WTC11 (cell line): ENCODE results near the gene RYR3. TPM values are rescaled to one million over a fixed set of nuclear protein-coding genes. Genes with fewer than 3 reads are reported as not detected.

ENCODE experiments used
- ATAC-seq: fragments of 200-7000 bp; cut with Tn5 transposase; 2 replicates; pipeline ENCODE4 v1.10.0; 2021; ENCODE audit warnings: mild to moderate bottlenecking, moderate library complexity
- CTCF ChIA-PET: fragments of 300-600 bp; sonication (Branson Sonifier 250); formaldehyde crosslinking; loops from one replicate; lab custom pipeline; 2021; ENCODE audit warnings: antibody characterized with exemption; lab: Charles Lee
- POLR2A ChIA-PET: fragments of 350-600 bp; sonication (Branson Sonifier 250); formaldehyde crosslinking; loops from one replicate; lab custom pipeline; 2021; ENCODE audit warnings: antibody characterized with exemption; lab: Charles Lee
- DNase-seq: peaks from one replicate; pipeline ENCODE4 v3.0.0; 2021; ENCODE audit warnings: low spot score
- H3K27ac Mint-ChIP-seq: 2 replicates; pipeline ENCODE4 v1.8.0; 2021; ENCODE audit warnings: mixed read lengths
- H3K27me3 Mint-ChIP-seq: 2 replicates; pipeline ENCODE4 v1.8.0; 2021; ENCODE audit warnings: low read depth, mild to moderate bottlenecking, moderate library complexity, mixed read lengths
- H3K36me3 Mint-ChIP-seq: 2 replicates; pipeline ENCODE4 v1.8.0; 2021; ENCODE audit warnings: mixed read lengths
- H3K4me1 Mint-ChIP-seq: 2 replicates; pipeline ENCODE4 v1.8.0; 2022; ENCODE audit warnings: mixed read lengths
- H3K4me3 Mint-ChIP-seq: 2 replicates; pipeline ENCODE4 v1.8.0; 2021; ENCODE audit warnings: mild to moderate bottlenecking, moderate library complexity, mixed read lengths
- H3K9me3 Mint-ChIP-seq: 2 replicates; pipeline ENCODE4 v1.8.0; 2021; ENCODE audit warnings: mixed read lengths
- CTCF ChIP-seq: fragments of 200-600 bp; IDR thresholded peaks from 2 replicates; pipeline ENCODE4 v1.8.0; 2022; ENCODE audit warnings: antibody characterized with exemption
- ELF4 ChIP-seq: sonication (generic); formaldehyde crosslinking; IDR thresholded peaks from 2 replicates; pipeline ENCODE4 v1.8.1; 2022; ENCODE audit warnings: low read depth, mild to moderate bottlenecking, moderate library complexity, missing genetic modification reagents
- FOXK1 ChIP-seq: sonication (generic); formaldehyde crosslinking; IDR thresholded peaks from 2 replicates; pipeline ENCODE4 v1.8.0; 2022; ENCODE audit warnings: mild to moderate bottlenecking, moderate library complexity, missing genetic modification reagents
- MYBL2 ChIP-seq: sonication (generic); formaldehyde crosslinking; IDR thresholded peaks from 2 replicates; pipeline ENCODE4 v1.8.1; 2023; ENCODE audit warnings: mild to moderate bottlenecking, moderate library complexity, missing genetic modification reagents
- NR3C1 ChIP-seq: sonication (generic); formaldehyde crosslinking; conservative IDR thresholded peaks from 2 replicates; pipeline ENCODE4 v1.8.1; 2023; ENCODE audit warnings: low read depth, mild to moderate bottlenecking, missing genetic modification reagents
- SMAD3 ChIP-seq: sonication (generic); formaldehyde crosslinking; IDR thresholded peaks from 2 replicates; pipeline ENCODE4 v1.8.0; 2022; ENCODE audit warnings: missing genetic modification reagents, mild to moderate bottlenecking, borderline replicate concordance
- SMAD4 ChIP-seq: sonication (generic); formaldehyde crosslinking; IDR thresholded peaks from 2 replicates; pipeline ENCODE4 v1.8.0; 2022; ENCODE audit warnings: mild to moderate bottlenecking, missing genetic modification reagents
- TCF7 ChIP-seq: sonication (generic); formaldehyde crosslinking; IDR thresholded peaks from 2 replicates; pipeline ENCODE4 v1.8.0; 2022; ENCODE audit warnings: mild to moderate bottlenecking, low read depth, missing genetic modification reagents, moderate library complexity
- TEAD1 ChIP-seq: sonication (generic); formaldehyde crosslinking; IDR thresholded peaks from 2 replicates; pipeline ENCODE4 v1.8.0; 2022; ENCODE audit warnings: mild to moderate bottlenecking, missing genetic modification reagents
- ZBTB21 ChIP-seq: sonication (generic); formaldehyde crosslinking; IDR thresholded peaks from 2 replicates; pipeline ENCODE4 v1.8.1; 2023; ENCODE audit warnings: mild to moderate bottlenecking, missing genetic modification reagents, borderline replicate concordance
- ZNF121 ChIP-seq: sonication (generic); formaldehyde crosslinking; IDR thresholded peaks from 2 replicates; pipeline ENCODE4 v1.8.0; 2023; ENCODE audit warnings: missing genetic modification reagents
- ZNF138 ChIP-seq: sonication (generic); formaldehyde crosslinking; conservative IDR thresholded peaks from 2 replicates; pipeline ENCODE4 v1.8.1; 2022; ENCODE audit warnings: mild to moderate bottlenecking, moderate library complexity, missing genetic modification reagents
- ZNF219 ChIP-seq: sonication (generic); formaldehyde crosslinking; IDR thresholded peaks from 2 replicates; pipeline ENCODE4 v1.8.0; 2023; ENCODE audit warnings: missing genetic modification reagents, mild to moderate bottlenecking, borderline replicate concordance
- ZNF281 ChIP-seq: sonication (generic); formaldehyde crosslinking; IDR thresholded peaks from 2 replicates; pipeline ENCODE4 v1.8.0; 2023; ENCODE audit warnings: mild to moderate bottlenecking, missing genetic modification reagents
- ZNF532 ChIP-seq: fragments of 250-450 bp; sonication (Bioruptor Pico); IDR thresholded peaks from 2 replicates; pipeline ENCODE4 v1.9.0; 2021; ENCODE audit warnings: mild to moderate bottlenecking, borderline replicate concordance
- total RNA-seq: library from RNA; stranded (reverse); gene quantifications from 3 replicates; pipeline ENCODE4 v1.2.3, GENCODE V29; 2021
- TF ChIP-seq, protein P1 (sequence below): sonication (generic); formaldehyde crosslinking; IDR thresholded peaks from 2 replicates; pipeline ENCODE4 v1.8.0; 2023; ENCODE audit warnings: missing genetic modification reagents, mild to moderate bottlenecking, borderline replicate concordance
- TF ChIP-seq, protein P2 (sequence below): fragments of 250-450 bp; sonication (Bioruptor Pico); IDR thresholded peaks from 2 replicates; pipeline ENCODE4 v1.8.0; 2021; ENCODE audit warnings: mild to moderate bottlenecking

RYR3 gene
- total RNA-seq, 1 experiment from 2014 or later: 1.4 TPM

DNA sequence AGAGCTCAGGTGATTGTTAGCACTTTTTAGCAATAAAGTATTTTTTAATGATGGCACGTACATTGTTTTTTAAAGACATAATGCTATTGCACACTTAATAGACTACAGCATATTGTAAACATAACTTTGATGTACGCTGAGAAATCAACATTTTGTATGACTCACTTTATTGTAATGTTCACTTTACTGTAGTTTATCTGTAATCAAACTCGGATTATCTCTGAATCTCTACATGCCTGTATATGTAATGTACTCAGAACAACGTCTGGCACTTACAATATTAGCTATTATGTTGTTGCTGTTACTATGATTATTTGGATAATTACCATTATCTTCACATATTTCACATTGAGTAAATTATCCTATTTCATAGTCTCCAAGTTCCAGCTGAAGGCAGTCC is 519.6 kb downstream of the RYR3 start (continued):
- TF ChIP-seq, protein P1, sequence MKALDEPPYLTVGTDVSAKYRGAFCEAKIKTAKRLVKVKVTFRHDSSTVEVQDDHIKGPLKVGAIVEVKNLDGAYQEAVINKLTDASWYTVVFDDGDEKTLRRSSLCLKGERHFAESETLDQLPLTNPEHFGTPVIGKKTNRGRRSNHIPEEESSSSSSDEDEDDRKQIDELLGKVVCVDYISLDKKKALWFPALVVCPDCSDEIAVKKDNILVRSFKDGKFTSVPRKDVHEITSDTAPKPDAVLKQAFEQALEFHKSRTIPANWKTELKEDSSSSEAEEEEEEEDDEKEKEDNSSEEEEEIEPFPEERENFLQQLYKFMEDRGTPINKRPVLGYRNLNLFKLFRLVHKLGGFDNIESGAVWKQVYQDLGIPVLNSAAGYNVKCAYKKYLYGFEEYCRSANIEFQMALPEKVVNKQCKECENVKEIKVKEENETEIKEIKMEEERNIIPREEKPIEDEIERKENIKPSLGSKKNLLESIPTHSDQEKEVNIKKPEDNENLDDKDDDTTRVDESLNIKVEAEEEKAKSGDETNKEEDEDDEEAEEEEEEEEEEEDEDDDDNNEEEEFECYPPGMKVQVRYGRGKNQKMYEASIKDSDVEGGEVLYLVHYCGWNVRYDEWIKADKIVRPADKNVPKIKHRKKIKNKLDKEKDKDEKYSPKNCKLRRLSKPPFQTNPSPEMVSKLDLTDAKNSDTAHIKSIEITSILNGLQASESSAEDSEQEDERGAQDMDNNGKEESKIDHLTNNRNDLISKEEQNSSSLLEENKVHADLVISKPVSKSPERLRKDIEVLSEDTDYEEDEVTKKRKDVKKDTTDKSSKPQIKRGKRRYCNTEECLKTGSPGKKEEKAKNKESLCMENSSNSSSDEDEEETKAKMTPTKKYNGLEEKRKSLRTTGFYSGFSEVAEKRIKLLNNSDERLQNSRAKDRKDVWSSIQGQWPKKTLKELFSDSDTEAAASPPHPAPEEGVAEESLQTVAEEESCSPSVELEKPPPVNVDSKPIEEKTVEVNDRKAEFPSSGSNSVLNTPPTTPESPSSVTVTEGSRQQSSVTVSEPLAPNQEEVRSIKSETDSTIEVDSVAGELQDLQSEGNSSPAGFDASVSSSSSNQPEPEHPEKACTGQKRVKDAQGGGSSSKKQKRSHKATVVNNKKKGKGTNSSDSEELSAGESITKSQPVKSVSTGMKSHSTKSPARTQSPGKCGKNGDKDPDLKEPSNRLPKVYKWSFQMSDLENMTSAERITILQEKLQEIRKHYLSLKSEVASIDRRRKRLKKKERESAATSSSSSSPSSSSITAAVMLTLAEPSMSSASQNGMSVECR (CRISPR knock-in tag): no peak
- TF ChIP-seq ZNF121 (no peak), TCF7 (CRISPR knock-in tag) (no peak), NR3C1 (CRISPR knock-in tag) (no peak), SMAD4 (CRISPR knock-in tag) (no peak), ZNF138 (CRISPR knock-in tag) (no peak), ZBTB21 (CRISPR knock-in tag) (no peak), FOXK1 (CRISPR knock-in tag) (no peak), ELF4 (CRISPR knock-in tag) (no peak)
- TF ChIP-seq, protein P2, sequence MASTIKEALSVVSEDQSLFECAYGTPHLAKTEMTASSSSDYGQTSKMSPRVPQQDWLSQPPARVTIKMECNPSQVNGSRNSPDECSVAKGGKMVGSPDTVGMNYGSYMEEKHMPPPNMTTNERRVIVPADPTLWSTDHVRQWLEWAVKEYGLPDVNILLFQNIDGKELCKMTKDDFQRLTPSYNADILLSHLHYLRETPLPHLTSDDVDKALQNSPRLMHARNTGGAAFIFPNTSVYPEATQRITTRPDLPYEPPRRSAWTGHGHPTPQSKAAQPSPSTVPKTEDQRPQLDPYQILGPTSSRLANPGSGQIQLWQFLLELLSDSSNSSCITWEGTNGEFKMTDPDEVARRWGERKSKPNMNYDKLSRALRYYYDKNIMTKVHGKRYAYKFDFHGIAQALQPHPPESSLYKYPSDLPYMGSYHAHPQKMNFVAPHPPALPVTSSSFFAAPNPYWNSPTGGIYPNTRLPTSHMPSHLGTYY (CRISPR knock-in tag): no peak

DNA sequence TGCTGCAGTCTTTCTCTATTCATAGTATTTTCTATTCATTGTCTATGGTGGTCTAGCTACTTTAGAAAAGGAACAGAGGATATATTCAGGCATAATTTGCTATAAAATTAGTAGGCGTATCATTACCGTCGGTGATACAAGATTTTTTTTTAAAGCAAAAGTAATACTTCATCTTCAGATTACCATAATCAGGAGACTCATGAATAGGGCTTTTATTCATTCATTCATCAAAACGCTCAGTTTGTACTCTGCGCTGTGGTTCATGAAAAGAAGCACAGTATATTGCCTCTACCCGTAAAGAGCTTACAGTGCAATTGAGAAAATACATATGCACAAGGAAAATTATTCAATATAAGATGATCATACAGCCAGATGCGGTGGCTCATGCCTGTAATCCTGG is 520.9 kb downstream of the RYR3 start:
- DNase-seq: no peak
- Mint-ChIP-seq H3K4me1 (peaks cover 22% of the 10 kb centered on the region), H3K4me3 (no peak overlapping the region), H3K27me3 (peaks cover 13% of the 10 kb centered on the region), H3K27ac (no peak overlapping the region), H3K36me3 (no peaks in the 10 kb centered on the region), H3K9me3 (peaks cover 4% of the 10 kb centered on the region)
- POLR2A ChIA-PET: no interaction called here
- CTCF ChIA-PET: no interaction called here
- no peak for ATAC-seq
- TF ChIP-seq CTCF (no peak), SMAD3 (CRISPR knock-in tag) (no peak), MYBL2 (CRISPR knock-in tag) (no peak), ZNF219 (CRISPR knock-in tag) (no peak), ZNF532 (CRISPR knock-in tag) (no peak), TEAD1 (CRISPR knock-in tag) (no peak), ZNF281 (CRISPR knock-in tag) (no peak)
- TF ChIP-seq, protein P1 (CRISPR knock-in tag): no peak
